ENCODE results near the gene NDC80.

DNA sequence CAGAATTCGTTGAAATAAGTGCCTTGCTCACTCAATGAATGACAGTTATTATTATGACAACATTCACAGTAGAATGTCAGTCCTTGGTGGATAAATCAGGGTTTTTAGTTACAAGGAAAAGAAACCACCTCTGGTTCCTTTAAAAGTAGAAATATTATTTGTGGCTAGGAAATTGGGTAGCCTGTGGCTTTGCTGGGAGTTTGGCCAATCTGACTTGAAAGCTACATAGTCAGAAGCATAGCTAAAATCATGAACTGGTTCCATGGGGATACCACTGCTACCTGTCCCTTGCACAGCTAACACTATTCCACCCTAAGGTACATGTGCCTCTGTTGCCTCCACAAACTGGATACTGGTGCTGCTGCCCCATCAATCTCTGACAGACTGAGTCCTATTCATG lies 71.4 kb downstream of the NDC80 start:
- no peak for TF ChIP-seq CTCF (optimal IDR thresholded peaks at IDR 0.05 in 1 of 3, IDR thresholded peaks at IDR 0.05 in 1 of 3, conservative IDR thresholded peaks at IDR 0.05 in 1 of 3; ENCODE audit: extremely low read depth in 1 of 3, insufficient read depth in 2 of 3, low read length in 3 of 3)
- TF ChIP-seq EZH2 (IDR thresholded peaks at IDR 0.05; ENCODE audit: low read length) = no peak

All from keratinocyte (primary cell).